GM19193 (cell line): Measurements from ENCODE around the gene CHST15.

ENCODE experiments used
- POLR2A ChIP-seq: IDR thresholded peaks from 4 replicates; pipeline ENCODE4 v1.6.1; 2011; ENCODE audit not compliant: insufficient read depth, insufficient read length; ENCODE audit errors: extremely low read depth

The CHST15 gene

DNA sequence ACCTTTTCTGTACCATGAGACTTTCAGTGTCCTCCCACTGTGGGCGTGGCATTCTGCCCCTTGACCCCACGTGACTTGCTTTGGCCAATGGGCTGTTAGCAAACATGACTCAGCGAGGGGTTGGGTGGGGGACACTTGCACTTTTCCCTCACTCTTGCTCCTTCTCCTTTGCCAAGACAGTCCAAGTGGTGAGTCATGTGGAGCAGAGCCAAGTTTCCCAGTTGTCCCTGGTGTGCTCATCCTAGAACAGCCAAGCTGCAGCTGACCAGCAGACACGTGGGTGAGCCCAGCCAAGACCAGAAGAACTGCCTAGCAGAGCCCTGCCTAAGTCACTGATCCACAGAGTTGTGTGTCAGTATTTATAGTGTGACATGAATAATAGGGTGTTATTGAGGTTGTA is 119.0 kb downstream of the CHST15 start:
- no peak for TF ChIP-seq POLR2A

- no peak for TF ChIP-seq POLR2A
Measured at GRCh38 chr10:123972481-123973401, 120.7 kb downstream of the CHST15 start.

GRCh38 chr10:123970927-123971286 is 122.5 kb downstream of the CHST15 start:
- no peak for TF ChIP-seq POLR2A

- TF ChIP-seq POLR2A, result no peak
Measured at GRCh38 chr10:123970207-123970926, 123.0 kb downstream of the CHST15 start.

- no peak for TF ChIP-seq POLR2A
Measured at GRCh38 chr10:123967626-123968243, 125.7 kb downstream of the CHST15 start.

- TF ChIP-seq POLR2A, result no peak
Measured at GRCh38 chr10:123966896-123967231, 126.5 kb downstream of the CHST15 start.

DNA sequence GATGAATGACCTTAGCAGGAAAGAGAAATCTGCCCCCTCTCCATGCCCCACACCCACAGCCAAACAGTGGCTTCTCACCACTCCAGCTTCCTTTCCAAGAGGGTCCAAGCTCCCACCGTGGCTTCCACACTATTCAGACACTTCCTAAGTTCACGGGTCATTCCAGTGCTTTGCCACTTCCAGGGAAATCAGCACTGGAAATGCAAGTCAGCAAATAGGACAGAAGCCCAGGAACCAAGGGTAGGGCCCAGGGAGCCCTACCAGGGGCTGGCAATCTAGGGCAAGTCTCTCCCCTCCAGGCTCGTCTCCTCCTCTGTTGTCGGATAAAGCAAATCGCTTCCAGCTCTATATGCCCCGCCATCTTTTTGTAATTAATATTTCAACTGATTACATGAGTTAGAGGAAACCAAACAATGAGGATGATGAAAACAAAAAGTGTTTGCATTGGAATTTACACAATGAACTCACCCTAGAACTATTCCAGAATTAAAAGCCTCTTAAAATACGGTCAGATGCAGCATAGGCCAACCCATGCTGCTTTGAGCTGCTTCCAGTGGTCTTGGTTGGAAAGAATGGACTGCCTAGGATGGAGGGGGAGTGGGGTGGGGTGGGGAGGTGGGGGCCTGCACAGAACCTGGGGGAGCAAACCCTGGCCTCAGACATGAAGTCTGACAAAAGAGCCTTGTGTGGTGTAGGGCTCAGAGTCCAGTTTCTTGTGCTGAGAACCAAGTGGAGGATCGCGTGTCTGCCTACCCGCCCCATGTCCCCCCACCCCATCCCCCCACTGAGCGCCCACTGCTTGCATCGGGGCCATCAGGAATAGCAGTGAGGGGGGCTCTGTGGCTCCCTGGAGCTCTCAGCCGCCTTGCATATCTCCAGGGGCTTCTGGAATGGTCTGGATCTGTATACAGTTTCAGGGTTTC is 127.2 kb downstream of the CHST15 start:
- TF ChIP-seq POLR2A, result no peak

DNA sequence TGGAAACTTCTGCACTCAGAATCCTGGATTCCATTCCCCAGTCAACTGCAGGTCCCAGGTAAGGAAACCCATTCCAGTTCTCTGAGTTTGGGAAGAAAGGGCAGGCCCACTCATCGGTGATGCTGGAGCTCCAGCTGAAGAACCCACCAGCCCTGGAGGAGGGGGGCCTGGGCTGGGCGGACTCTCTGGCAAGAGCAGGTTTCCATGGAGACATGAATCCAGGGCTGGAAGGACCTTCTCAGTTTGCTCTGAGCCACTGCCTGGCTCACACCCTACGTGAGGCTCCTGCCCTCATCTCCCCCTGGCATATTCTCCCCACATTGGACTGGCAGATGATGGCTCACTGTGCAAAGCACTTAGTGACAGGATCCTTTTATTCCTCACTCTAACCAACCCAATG is 128.4 kb downstream of the CHST15 start:
- no peak for TF ChIP-seq POLR2A

- TF ChIP-seq POLR2A, result no peak
Measured at GRCh38 chr10:123962756-123963530, 130.5 kb downstream of the CHST15 start.

DNA sequence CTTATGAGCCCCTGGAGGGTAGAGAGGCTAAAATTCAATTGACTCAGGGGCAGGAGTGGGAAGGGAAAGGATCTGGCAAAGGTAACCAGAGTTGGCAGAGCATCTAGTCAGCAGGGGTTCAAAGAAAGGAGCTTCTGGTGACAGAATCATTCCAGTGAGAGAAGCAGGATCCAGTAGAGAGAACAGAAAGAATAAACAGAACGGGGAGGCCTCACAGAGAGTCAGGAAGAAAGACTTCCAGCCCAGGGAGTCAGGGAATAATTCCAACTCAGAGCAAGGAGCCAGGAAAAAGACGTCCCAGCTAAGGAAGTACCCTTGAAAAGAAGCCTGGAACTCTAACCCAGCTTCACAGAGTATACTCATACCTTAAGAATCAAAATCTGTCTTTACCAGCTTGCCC is 135.2 kb downstream of the CHST15 start:
- no peak for TF ChIP-seq POLR2A
